ENCODE results near the gene ORC3.
A peak's percentile ranks its signal among the peaks of the same experiment; 100 is the strongest.
"Not testable (repeated sequence)": the region's sequence is repeated elsewhere in the genome, so short reads cannot be mapped to it uniquely, and the experiment has no call there.

Gene ORC3

DNA sequence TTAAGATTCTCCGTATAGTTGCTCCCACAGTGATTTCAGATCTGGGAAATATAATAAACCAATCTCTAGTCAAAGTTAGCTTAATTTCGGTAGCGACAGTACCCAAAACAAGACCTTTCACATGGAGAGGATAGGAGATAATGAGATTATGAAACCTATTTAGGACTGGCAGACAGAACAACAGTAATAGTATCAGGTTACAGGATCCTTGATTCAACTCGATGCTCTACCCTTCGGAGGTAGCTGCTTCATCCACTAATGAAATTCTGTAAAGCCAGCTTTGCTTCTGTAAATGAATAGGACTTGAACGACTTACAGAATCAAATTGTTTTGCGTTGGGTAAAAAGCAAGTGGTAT lies 112.6 kb downstream of the ORC3 start:
- ATAC-seq (ENCODE audit: low read depth) (peak; percentile 37; the same call in 2 of the 3 replicates), DNase-seq (ENCODE audit: low spot score) (no peak)
- Histone ChIP-seq H3K27ac (ENCODE audit: poor library complexity, severe bottlenecking) (peak overlapping the region; percentile 92), H3K4me3 (ENCODE audit: severe bottlenecking) (peak overlapping the region; percentile 85), H3K27me3 (ENCODE audit: insufficient read depth, poor library complexity, severe bottlenecking) (no peaks in the 10 kb centered on the region), H3K9me3 (ENCODE audit: severe bottlenecking) (no peaks in the 10 kb centered on the region), H3K4me1 (ENCODE audit: insufficient read depth, poor library complexity, severe bottlenecking) (peaks cover 15% of the 10 kb centered on the region), H3K36me3 (ENCODE audit: low read depth) (peaks cover 23% of the 10 kb centered on the region)
- TF ChIP-seq, protein P1, sequence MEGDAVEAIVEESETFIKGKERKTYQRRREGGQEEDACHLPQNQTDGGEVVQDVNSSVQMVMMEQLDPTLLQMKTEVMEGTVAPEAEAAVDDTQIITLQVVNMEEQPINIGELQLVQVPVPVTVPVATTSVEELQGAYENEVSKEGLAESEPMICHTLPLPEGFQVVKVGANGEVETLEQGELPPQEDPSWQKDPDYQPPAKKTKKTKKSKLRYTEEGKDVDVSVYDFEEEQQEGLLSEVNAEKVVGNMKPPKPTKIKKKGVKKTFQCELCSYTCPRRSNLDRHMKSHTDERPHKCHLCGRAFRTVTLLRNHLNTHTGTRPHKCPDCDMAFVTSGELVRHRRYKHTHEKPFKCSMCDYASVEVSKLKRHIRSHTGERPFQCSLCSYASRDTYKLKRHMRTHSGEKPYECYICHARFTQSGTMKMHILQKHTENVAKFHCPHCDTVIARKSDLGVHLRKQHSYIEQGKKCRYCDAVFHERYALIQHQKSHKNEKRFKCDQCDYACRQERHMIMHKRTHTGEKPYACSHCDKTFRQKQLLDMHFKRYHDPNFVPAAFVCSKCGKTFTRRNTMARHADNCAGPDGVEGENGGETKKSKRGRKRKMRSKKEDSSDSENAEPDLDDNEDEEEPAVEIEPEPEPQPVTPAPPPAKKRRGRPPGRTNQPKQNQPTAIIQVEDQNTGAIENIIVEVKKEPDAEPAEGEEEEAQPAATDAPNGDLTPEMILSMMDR (IDR thresholded peaks at IDR 0.05; ENCODE audit: poor library complexity, severe bottlenecking) = no peak

- H3K27me3 ChIP-seq (ENCODE audit: insufficient read depth, poor library complexity, severe bottlenecking); H3K9me3 ChIP-seq (ENCODE audit: severe bottlenecking); DNase-seq (ENCODE audit: low spot score); H3K4me1 ChIP-seq (ENCODE audit: insufficient read depth, poor library complexity, severe bottlenecking); ATAC-seq (ENCODE audit: low read depth): not testable (repeated sequence)
- H3K4me3 ChIP-seq (ENCODE audit: severe bottlenecking) = peak overlapping the region; percentile 85
- H3K27ac ChIP-seq (ENCODE audit: poor library complexity, severe bottlenecking) = peak overlapping the region; percentile 92
- peaks cover 19% of the 10 kb centered on the region for H3K36me3 ChIP-seq (ENCODE audit: low read depth)
Observed at GRCh38 chr6:87703039-87703438, 113.1 kb downstream of the ORC3 start.

DNA sequence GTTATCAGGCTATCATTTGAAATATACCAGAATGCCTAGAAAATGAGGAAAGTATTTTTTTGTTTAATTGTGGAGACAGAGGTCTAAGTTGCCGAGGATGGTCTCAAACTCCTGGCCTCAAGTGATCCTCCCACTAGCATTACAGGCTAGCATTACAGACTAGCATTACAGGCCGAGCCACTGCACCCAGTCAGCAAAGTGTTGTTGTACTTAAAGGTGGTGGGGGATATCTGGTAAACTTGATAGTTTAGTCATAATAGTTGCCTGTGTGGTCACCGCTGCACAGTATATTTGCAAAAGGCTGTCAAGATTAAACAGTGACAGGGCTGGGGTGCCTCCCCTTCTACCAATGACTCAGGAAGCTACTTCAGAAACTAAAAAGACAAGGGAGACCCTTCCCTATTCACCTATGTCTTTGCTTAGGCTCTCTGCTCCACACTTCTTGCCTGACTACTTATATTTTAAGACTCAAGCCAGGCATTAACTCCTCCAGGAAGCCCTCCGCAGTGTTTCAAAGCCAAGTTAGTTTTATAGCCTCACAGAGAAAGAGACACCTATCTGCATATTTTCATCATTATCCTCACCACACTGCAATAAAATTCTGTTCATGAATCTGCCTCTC lies 115.2 kb downstream of the ORC3 start:
- Histone ChIP-seq H3K9me3 (ENCODE audit: severe bottlenecking) (no peaks in the 10 kb centered on the region), H3K4me1 (ENCODE audit: insufficient read depth, poor library complexity, severe bottlenecking) (peaks cover 4% of the 10 kb centered on the region), H3K27ac (ENCODE audit: poor library complexity, severe bottlenecking) (peak overlapping the region; percentile 18), H3K36me3 (ENCODE audit: low read depth) (peaks cover 5% of the 10 kb centered on the region), H3K4me3 (ENCODE audit: severe bottlenecking) (no peak overlapping the region), H3K27me3 (ENCODE audit: insufficient read depth, poor library complexity, severe bottlenecking) (no peaks in the 10 kb centered on the region)
- TF ChIP-seq, protein P1 (IDR thresholded peaks at IDR 0.05; ENCODE audit: poor library complexity, severe bottlenecking) = no peak
- no peak for ATAC-seq (ENCODE audit: low read depth)
- no peak for DNase-seq (ENCODE audit: low spot score)

- H3K27me3 ChIP-seq (ENCODE audit: insufficient read depth, poor library complexity, severe bottlenecking) = no peaks in the 10 kb centered on the region
- peaks cover 4% of the 10 kb centered on the region for H3K4me1 ChIP-seq (ENCODE audit: insufficient read depth, poor library complexity, severe bottlenecking)
- no peak for DNase-seq (ENCODE audit: low spot score)
- H3K4me3 ChIP-seq (ENCODE audit: severe bottlenecking) = no peak overlapping the region
- ATAC-seq (ENCODE audit: low read depth) = no peak
- TF ChIP-seq, protein P1 (IDR thresholded peaks at IDR 0.05; ENCODE audit: poor library complexity, severe bottlenecking) = no peak
- peak overlapping the region; percentile 18 for H3K27ac ChIP-seq (ENCODE audit: poor library complexity, severe bottlenecking)
- no peaks in the 10 kb centered on the region for H3K9me3 ChIP-seq (ENCODE audit: severe bottlenecking)
- H3K36me3 ChIP-seq (ENCODE audit: low read depth) = no peaks in the 10 kb centered on the region
Observed at GRCh38 chr6:87706187-87706966, 116.4 kb downstream of the ORC3 start.

GRCh38 chr6:87708581-87709427 lies 118.9 kb downstream of the ORC3 start:
- not testable (repeated sequence) for H3K36me3 ChIP-seq (ENCODE audit: low read depth); H3K27ac ChIP-seq (ENCODE audit: poor library complexity, severe bottlenecking); H3K4me1 ChIP-seq (ENCODE audit: insufficient read depth, poor library complexity, severe bottlenecking); H3K4me3 ChIP-seq (ENCODE audit: severe bottlenecking); H3K9me3 ChIP-seq (ENCODE audit: severe bottlenecking); DNase-seq (ENCODE audit: low spot score); H3K27me3 ChIP-seq (ENCODE audit: insufficient read depth, poor library complexity, severe bottlenecking); ATAC-seq (ENCODE audit: low read depth)
